HG03439 (cell line): Measurements from ENCODE around the gene ANTXR1.
"Not testable (repeated sequence)": the region's sequence is repeated elsewhere in the genome, so short reads cannot be mapped to it uniquely, and the experiment has no call there.

Experiments used
- ATAC-seq: cut with Tn5 transposase; IDR thresholded peaks from one replicate; pipeline ENCODE4 v1.9.1; 2021; ENCODE audit warnings: mild to moderate bottlenecking, moderate library complexity; ENCODE audit not compliant: unreplicated experiment

The ANTXR1 gene

GRCh38 chr2:69159986-69160385 lies 147.0 kb downstream of the ANTXR1 start:
- no peak for ATAC-seq

GRCh38 chr2:69162057-69162456 lies 149.1 kb downstream of the ANTXR1 start:
- no peak for ATAC-seq

GRCh38 chr2:69163109-69163508 lies 150.1 kb downstream of the ANTXR1 start:
- ATAC-seq: no peak

- ATAC-seq: no peak
Measured at GRCh38 chr2:69163556-69163955, 150.6 kb downstream of the ANTXR1 start.

- ATAC-seq: no peak
Measured at GRCh38 chr2:69164061-69164778, 151.2 kb downstream of the ANTXR1 start.

- no peak for ATAC-seq
Measured at GRCh38 chr2:69165091-69165880, 152.3 kb downstream of the ANTXR1 start.

- ATAC-seq: no peak
Measured at GRCh38 chr2:69166465-69166811, 153.5 kb downstream of the ANTXR1 start.

- ATAC-seq: no peak
Measured at GRCh38 chr2:69166812-69167468, 154.0 kb downstream of the ANTXR1 start.

GRCh38 chr2:69167469-69167822 lies 154.5 kb downstream of the ANTXR1 start:
- no peak for ATAC-seq

GRCh38 chr2:69168144-69168813 lies 155.3 kb downstream of the ANTXR1 start:
- ATAC-seq: no peak

- no peak for ATAC-seq
Measured at GRCh38 chr2:69168950-69169654, 156.1 kb downstream of the ANTXR1 start.

GRCh38 chr2:69169655-69170389 lies 156.8 kb downstream of the ANTXR1 start:
- no peak for ATAC-seq

GRCh38 chr2:69170661-69171060 lies 157.7 kb downstream of the ANTXR1 start:
- no peak for ATAC-seq

- ATAC-seq: no peak
Measured at GRCh38 chr2:69171116-69171896, 158.3 kb downstream of the ANTXR1 start.

- ATAC-seq: no peak
Measured at GRCh38 chr2:69171897-69172525, 159.0 kb downstream of the ANTXR1 start.

GRCh38 chr2:69173706-69174105 lies 160.7 kb downstream of the ANTXR1 start:
- no peak for ATAC-seq

- not testable (repeated sequence) for ATAC-seq
Measured at GRCh38 chr2:69174211-69174610, 161.2 kb downstream of the ANTXR1 start.

GRCh38 chr2:69175790-69176715 lies 163.1 kb downstream of the ANTXR1 start:
- no peak for ATAC-seq
